ENCODE results near the gene EXOC6.
"Not testable (repeated sequence)": the region's sequence is repeated elsewhere in the genome, so short reads cannot be mapped to it uniquely, and the experiment has no call there.

Gene EXOC6

DNA sequence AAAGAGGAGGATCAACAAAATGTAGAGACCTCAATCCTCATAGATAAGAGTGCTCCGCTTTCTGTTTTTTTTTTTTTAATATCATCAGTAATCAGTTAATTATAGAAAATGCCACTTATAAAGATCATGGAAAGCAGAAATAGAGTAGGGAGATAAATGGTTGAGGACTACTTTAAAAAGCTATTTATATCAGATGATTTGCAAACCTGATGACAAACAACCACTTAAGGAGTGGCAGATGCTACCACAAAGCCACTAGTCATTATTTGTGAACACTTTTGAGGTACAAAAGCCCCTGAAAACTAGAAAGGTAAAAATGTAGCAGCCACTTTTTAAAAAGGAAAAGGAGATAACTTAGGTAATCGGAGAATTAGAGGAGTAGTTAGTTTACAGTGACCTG lies 113.3 kb downstream of the EXOC6 start:
- Histone ChIP-seq H3K9me3 (ENCODE audit: insufficient read depth, low read depth, low read length) (no peaks in the 10 kb centered on the region), H3K4me1 (ENCODE audit: insufficient read depth, low read length) (no peaks in the 10 kb centered on the region), H3K9ac (ENCODE audit: low read depth, low read length) (no peak overlapping the region), H3K4me3 (ENCODE audit: low read length) (no peak overlapping the region), H3K27me3 (ENCODE audit: insufficient read depth, low read length) (no peaks in the 10 kb centered on the region), H3K36me3 (ENCODE audit: insufficient read depth, low read depth, low read length) (no peaks in the 10 kb centered on the region), H3K27ac (ENCODE audit: low read length) (no peak overlapping the region)

DNA sequence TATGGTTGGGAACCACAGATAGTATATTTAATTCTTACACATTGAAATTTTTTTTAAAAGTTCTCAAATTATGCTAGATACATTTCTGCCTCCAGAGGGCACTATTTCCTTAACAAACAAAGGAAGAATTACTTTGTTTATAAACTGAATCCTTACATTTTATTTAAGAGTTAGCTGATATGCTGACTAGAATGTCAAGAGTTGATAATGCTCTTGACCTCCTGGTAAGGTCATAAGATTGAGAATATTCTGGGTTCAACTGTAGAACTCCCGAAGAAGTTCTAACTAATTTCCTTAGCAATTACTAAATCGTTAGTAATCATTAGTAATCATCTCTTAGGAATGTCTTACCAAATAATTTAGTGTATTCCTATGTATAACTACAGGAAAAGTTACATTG lies 117.0 kb downstream of the EXOC6 start:
- H3K4me1 ChIP-seq (ENCODE audit: insufficient read depth, low read length), result no peaks in the 10 kb centered on the region
- no peak overlapping the region for H3K27ac ChIP-seq (ENCODE audit: low read length)
- no peaks in the 10 kb centered on the region for H3K9me3 ChIP-seq (ENCODE audit: insufficient read depth, low read depth, low read length)
- no peaks in the 10 kb centered on the region for H3K36me3 ChIP-seq (ENCODE audit: insufficient read depth, low read depth, low read length)
- H3K27me3 ChIP-seq (ENCODE audit: insufficient read depth, low read length), result no peaks in the 10 kb centered on the region
- no peak overlapping the region for H3K9ac ChIP-seq (ENCODE audit: low read depth, low read length)
- H3K4me3 ChIP-seq (ENCODE audit: low read length), result no peak overlapping the region

DNA sequence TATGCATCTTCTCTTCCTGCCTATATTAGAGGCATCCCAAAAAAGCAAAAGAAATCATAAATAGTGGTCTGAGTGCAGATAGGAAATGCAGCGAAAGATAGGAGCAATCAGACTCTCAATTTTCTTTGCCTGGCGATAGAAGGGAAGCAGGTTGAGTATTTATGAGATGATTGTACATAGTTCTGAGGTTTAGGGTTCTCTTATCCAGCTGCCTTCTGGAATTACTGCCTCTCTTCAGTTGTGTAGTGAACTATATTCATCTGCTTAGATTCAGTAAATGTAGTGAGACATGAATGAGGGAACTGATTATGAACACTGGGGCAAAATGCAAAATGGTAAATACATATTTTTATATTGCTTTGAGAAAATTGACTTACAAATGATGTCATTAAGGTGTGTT lies 119.3 kb downstream of the EXOC6 start:
- Histone ChIP-seq H3K9ac (ENCODE audit: low read depth, low read length) (no peak overlapping the region), H3K4me3 (ENCODE audit: low read length) (no peak overlapping the region), H3K4me1 (ENCODE audit: insufficient read depth, low read length) (no peaks in the 10 kb centered on the region), H3K27me3 (ENCODE audit: insufficient read depth, low read length) (no peaks in the 10 kb centered on the region), H3K36me3 (ENCODE audit: insufficient read depth, low read depth, low read length) (no peaks in the 10 kb centered on the region), H3K27ac (ENCODE audit: low read length) (no peak overlapping the region), H3K9me3 (ENCODE audit: insufficient read depth, low read depth, low read length) (no peaks in the 10 kb centered on the region)

DNA sequence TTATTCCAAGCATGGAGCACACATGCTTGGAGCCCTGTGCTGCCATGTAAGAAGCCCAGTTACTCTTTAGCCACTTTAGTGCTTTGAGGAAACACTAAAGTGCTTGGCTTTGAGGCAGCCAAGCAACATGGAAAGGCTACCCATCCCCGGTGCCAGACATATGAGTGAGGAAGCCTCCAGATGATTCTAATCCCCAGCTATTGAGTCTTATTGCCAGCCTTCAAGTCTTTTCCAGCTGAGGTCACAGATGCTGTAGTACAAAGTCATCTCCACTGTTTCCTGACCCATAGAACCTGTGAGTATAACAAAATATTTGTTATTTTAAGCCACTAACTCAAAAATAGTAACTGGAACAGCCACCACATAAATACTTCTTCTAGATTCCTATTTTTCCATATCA lies 120.8 kb downstream of the EXOC6 start:
- Histone ChIP-seq H3K9ac (ENCODE audit: low read depth, low read length) (no peak overlapping the region), H3K27ac (ENCODE audit: low read length) (no peak overlapping the region), H3K4me3 (ENCODE audit: low read length) (no peak overlapping the region), H3K27me3 (ENCODE audit: insufficient read depth, low read length) (no peaks in the 10 kb centered on the region), H3K9me3 (ENCODE audit: insufficient read depth, low read depth, low read length) (0 out of 2 replicates have a peak, but pooled peaks cover 2% of the 10 kb centered on the region), H3K36me3 (ENCODE audit: insufficient read depth, low read depth, low read length) (no peaks in the 10 kb centered on the region), H3K4me1 (ENCODE audit: insufficient read depth, low read length) (no peaks in the 10 kb centered on the region)

DNA sequence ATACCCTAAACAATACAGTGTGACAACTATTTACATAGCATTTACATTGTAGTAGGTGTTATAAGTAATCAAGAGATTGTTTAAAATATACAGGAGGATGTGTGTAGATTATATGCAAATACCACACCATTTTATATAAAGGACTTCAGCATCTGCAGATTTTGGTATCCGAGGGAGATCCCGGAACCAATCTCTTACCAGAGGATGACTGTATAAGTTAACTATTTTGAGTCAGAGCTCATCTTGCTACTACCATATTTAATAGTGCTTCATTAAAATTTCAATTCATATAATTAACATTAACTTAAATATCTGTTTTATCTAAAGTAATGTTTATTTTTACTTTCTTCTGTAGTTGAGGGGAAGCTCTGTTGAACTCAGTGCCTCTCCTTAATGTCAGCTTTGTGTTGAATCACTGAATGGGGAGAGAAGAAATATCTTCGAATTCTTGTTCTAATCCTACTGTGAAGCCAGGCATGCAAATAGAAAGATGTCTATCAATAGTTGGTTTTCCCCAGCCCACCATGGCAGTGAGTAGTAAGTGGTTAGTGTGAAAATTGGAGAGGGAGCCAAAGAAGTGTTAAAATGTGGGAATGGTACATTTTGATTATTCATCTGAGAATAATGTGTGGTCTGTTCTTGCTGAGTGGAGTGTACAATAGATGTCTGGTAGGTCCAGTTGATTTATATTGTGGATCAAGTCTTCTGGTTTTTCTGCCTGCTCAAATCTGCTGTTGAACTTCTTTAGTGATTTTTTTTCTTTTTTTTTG lies 122.2 kb downstream of the EXOC6 start:
- no peaks in the 10 kb centered on the region for H3K27me3 ChIP-seq (ENCODE audit: insufficient read depth, low read length)
- H3K9ac ChIP-seq (ENCODE audit: low read depth, low read length), result no peak overlapping the region
- H3K36me3 ChIP-seq (ENCODE audit: insufficient read depth, low read depth, low read length), result no peaks in the 10 kb centered on the region
- no peak overlapping the region for H3K27ac ChIP-seq (ENCODE audit: low read length)
- no peaks in the 10 kb centered on the region for H3K4me1 ChIP-seq (ENCODE audit: insufficient read depth, low read length)
- H3K9me3 ChIP-seq (ENCODE audit: insufficient read depth, low read depth, low read length), result 0 out of 2 replicates have a peak, but pooled peaks cover 2% of the 10 kb centered on the region
- H3K4me3 ChIP-seq (ENCODE audit: low read length), result no peak overlapping the region

DNA sequence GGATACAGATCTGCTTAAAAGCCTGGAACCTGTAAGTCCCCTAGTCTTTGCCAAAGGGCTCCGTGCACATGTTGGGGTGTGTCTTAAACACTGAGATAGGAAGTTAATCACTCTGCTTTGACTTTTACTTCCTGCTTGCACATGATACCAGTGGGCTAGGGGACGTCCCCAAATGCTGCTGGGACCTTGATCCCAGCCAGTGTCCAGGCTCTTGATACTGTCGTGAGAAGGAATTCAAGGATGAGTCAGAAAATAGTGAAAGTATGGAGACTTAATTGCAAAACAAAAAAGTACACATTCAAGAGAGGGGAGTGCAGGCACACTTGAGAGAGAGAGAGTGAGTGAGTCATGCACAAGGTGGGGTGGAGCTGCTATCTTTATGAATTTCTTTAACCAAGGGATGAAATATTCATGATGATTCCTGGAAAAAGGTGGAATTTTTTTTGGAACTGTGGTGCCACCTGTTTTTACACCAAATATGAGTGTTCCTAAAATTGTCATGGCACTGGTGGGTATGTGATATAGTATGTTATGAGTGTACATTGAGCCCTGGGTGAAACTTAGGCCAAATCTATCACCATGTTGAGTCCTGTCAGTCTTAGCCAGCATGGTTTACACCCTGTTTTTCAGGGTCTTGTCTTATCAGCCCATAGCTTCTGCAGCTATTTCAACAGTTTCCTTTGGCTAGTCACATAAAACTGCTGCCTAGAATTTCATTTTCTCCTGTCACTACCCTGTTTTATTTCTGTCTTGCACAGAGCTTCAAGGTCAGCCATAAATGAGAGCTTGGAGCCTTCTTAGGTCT lies 123.9 kb downstream of the EXOC6 start:
- no peaks in the 10 kb centered on the region for H3K27me3 ChIP-seq (ENCODE audit: insufficient read depth, low read length)
- 0 out of 2 replicates have a peak, but pooled peaks cover 2% of the 10 kb centered on the region for H3K9me3 ChIP-seq (ENCODE audit: insufficient read depth, low read depth, low read length)
- no peak overlapping the region for H3K9ac ChIP-seq (ENCODE audit: low read depth, low read length)
- H3K4me1 ChIP-seq (ENCODE audit: insufficient read depth, low read length), result no peaks in the 10 kb centered on the region
- H3K36me3 ChIP-seq (ENCODE audit: insufficient read depth, low read depth, low read length), result no peaks in the 10 kb centered on the region
- H3K27ac ChIP-seq (ENCODE audit: low read length), result no peak overlapping the region
- no peak overlapping the region for H3K4me3 ChIP-seq (ENCODE audit: low read length)

DNA sequence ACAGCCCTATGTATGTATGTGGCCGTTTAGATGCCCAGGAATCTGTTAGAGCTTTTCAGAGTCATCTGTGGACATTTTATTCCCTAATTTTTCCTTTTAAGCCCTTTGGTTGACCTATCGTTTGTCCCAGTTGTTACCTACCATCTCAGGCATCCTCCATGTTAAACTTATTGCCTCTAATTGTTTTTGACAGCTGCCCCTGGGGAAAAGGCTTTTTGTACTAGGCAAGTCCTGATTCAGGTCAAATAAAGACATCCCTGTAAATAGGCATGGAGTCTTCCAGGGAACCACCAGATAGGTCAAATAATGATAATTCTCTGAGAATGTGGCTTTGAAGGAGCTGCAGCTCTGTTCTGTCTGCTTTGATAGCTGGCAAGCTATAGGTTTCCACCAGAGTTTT lies 124.6 kb downstream of the EXOC6 start:
- no peaks in the 10 kb centered on the region for H3K27me3 ChIP-seq (ENCODE audit: insufficient read depth, low read length)
- 0 out of 2 replicates have a peak, but pooled peaks cover 2% of the 10 kb centered on the region for H3K9me3 ChIP-seq (ENCODE audit: insufficient read depth, low read depth, low read length)
- H3K27ac ChIP-seq (ENCODE audit: low read length), result no peak overlapping the region
- no peaks in the 10 kb centered on the region for H3K4me1 ChIP-seq (ENCODE audit: insufficient read depth, low read length)
- no peak overlapping the region for H3K9ac ChIP-seq (ENCODE audit: low read depth, low read length)
- H3K36me3 ChIP-seq (ENCODE audit: insufficient read depth, low read depth, low read length), result no peaks in the 10 kb centered on the region
- H3K4me3 ChIP-seq (ENCODE audit: low read length), result no peak overlapping the region

DNA sequence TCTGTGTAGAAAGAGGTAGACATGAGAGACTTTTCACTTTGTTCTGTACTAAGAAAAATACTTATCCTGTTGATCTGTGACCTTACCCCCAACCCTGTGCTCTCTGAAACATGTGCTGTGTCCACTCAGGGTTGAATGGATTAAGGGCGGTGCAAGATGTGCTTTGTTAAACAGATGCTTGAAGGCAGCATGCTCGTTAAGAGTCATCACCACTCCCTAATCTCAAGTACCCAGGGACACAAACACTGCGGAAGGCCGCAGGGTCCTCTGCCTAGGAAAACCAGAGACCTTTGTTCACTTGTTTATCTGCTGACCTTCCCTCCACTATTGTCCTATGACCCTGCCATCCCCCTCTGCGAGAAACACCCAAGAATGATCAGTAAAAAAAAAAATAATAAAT lies 128.0 kb downstream of the EXOC6 start:
- not testable (repeated sequence) for H3K27me3 ChIP-seq (ENCODE audit: insufficient read depth, low read length); H3K4me1 ChIP-seq (ENCODE audit: insufficient read depth, low read length); H3K36me3 ChIP-seq (ENCODE audit: insufficient read depth, low read depth, low read length); H3K4me3 ChIP-seq (ENCODE audit: low read length); H3K9me3 ChIP-seq (ENCODE audit: insufficient read depth, low read depth, low read length); H3K27ac ChIP-seq (ENCODE audit: low read length); H3K9ac ChIP-seq (ENCODE audit: low read depth, low read length)

DNA sequence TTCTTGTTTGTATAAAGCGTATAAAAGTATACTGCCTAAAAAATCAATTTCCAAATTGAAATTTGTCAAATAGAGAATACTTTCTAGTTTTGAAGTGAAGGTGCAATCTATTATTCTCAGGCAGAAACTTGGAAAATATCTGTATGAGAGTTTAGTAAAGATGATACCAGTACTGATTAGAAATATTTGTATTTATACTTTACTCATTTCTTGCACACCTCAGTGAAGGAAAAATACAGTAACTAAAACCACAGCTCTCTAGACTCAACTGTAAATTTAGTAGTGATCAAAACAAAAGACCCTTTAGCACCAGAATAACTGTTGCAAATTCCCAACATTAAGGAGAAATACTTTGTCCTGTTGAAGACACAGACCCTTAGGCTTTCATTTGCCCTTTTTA lies 140.9 kb downstream of the EXOC6 start:
- no peaks in the 10 kb centered on the region for H3K9me3 ChIP-seq (ENCODE audit: insufficient read depth, low read depth, low read length)
- H3K4me1 ChIP-seq (ENCODE audit: insufficient read depth, low read length), result peaks cover 7% of the 10 kb centered on the region; the same call in 1 of the 2 replicates
- no peak overlapping the region for H3K9ac ChIP-seq (ENCODE audit: low read depth, low read length)
- H3K27ac ChIP-seq (ENCODE audit: low read length), result no peak overlapping the region
- no peaks in the 10 kb centered on the region for H3K27me3 ChIP-seq (ENCODE audit: insufficient read depth, low read length)
- H3K4me3 ChIP-seq (ENCODE audit: low read length), result no peak overlapping the region
- H3K36me3 ChIP-seq (ENCODE audit: insufficient read depth, low read depth, low read length), result no peaks in the 10 kb centered on the region

DNA sequence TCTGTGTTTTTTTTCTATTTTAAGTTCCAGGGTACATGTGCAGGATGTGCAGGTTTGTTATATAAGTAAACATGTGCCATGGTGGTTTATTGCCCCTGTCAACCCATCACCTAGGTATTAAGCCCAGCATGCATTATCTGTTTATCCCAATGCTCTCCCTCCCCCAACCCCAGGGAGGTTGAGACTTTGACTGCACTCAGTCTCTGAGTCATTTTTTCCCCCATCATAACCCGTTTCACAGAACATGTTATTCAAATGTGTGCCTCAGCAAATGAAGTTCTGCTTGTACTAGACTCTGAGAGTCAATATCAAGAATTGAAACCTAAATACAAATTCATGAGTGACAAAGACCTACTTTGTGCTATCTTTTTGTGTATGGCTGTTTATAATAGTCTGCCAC lies 142.3 kb downstream of the EXOC6 start:
- H3K27ac ChIP-seq (ENCODE audit: low read length), result no peak overlapping the region
- H3K27me3 ChIP-seq (ENCODE audit: insufficient read depth, low read length), result no peaks in the 10 kb centered on the region
- H3K9ac ChIP-seq (ENCODE audit: low read depth, low read length), result no peak overlapping the region

DNA sequence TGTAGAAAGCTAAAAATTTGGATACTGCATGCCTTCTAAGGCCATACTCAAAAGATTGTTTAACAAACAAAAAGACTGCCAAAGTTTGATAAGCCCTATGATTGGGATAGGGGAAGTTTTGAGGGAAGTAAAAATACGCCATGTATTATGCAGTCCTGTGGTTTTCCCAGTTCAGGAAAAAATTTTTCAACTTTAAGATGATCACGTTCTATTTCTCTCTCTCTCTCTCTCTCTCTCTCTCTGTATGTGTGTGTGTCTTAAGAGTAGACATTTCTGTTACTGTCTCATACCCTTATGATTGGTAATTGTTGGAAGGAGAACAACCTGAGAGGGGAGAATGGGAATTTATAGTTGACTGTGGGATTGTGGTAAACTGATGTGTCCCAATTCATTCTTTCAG lies 143.2 kb downstream of the EXOC6 start:
- no peaks in the 10 kb centered on the region for H3K9me3 ChIP-seq (ENCODE audit: insufficient read depth, low read depth, low read length)

More for the DNA sequence above, 142.3 kb downstream of the EXOC6 start:
- H3K9me3 ChIP-seq (ENCODE audit: insufficient read depth, low read depth, low read length), result no peaks in the 10 kb centered on the region
- no peak overlapping the region for H3K4me3 ChIP-seq (ENCODE audit: low read length)
- H3K36me3 ChIP-seq (ENCODE audit: insufficient read depth, low read depth, low read length), result no peaks in the 10 kb centered on the region
- H3K4me1 ChIP-seq (ENCODE audit: insufficient read depth, low read length), result peaks cover 13% of the 10 kb centered on the region

DNA sequence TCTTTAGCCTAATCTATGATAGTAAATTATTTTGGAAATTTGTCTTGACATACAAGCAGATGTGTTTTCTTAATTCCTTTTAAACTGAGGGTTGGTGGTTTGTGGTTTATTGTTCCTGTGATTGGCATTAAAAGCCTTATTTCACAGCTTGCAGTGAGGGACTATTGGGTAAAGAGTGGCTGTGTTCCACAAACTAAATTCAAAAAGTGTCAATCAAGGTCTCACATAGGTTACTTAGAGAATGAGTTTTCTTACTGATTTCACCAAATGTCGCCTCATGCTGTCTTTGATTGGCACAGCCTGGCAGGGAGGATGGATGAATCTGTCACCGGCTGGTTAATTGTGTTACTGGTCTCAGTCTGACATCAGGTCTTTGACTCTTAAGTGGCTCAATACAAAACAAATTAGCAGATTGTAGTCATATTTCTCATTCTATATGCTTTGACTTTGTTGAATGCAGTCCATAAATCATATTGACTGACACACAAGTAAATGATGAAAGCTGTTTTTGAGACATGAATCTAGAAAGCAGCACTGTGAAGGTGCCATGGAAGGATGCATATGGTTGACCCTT lies 145.5 kb downstream of the EXOC6 start:
- Histone ChIP-seq H3K9me3 (ENCODE audit: insufficient read depth, low read depth, low read length) (no peaks in the 10 kb centered on the region), H3K4me3 (ENCODE audit: low read length) (no peak overlapping the region), H3K27ac (ENCODE audit: low read length) (no peak overlapping the region), H3K36me3 (ENCODE audit: insufficient read depth, low read depth, low read length) (no peaks in the 10 kb centered on the region), H3K9ac (ENCODE audit: low read depth, low read length) (no peak overlapping the region), H3K27me3 (ENCODE audit: insufficient read depth, low read length) (no peaks in the 10 kb centered on the region), H3K4me1 (ENCODE audit: insufficient read depth, low read length) (peaks cover 19% of the 10 kb centered on the region)

More for the DNA sequence above, 143.2 kb downstream of the EXOC6 start:
- Histone ChIP-seq H3K4me1 (ENCODE audit: insufficient read depth, low read length) (peaks cover 19% of the 10 kb centered on the region), H3K27me3 (ENCODE audit: insufficient read depth, low read length) (no peaks in the 10 kb centered on the region), H3K27ac (ENCODE audit: low read length) (no peak overlapping the region), H3K4me3 (ENCODE audit: low read length) (no peak overlapping the region), H3K9ac (ENCODE audit: low read depth, low read length) (no peak overlapping the region), H3K36me3 (ENCODE audit: insufficient read depth, low read depth, low read length) (no peaks in the 10 kb centered on the region)

Data from iPS-20b (cell line).